Vagina (tissue), 2 donors: ENCODE data around the gene ZNF688.

Source experiments
- CTCF ChIP-seq, 3 experiments: fragments of 450-650 bp in 2 of 3; fragments of 200-600 bp in 1 of 3; sonication (generic) in 1 of 3; IDR thresholded peaks; one replicate each; pipeline ENCODE4 v1.5.1; 2017 to 2019; ENCODE audit warnings: antibody characterized with exemption in 3 of 3, mild to moderate bottlenecking in 2 of 3, moderate library complexity in 2 of 3
- POLR2A ChIP-seq, 2 donors: fragments of 450-650 bp; IDR thresholded peaks; one replicate each; pipeline ENCODE4 v1.6.1; 2017; ENCODE audit warnings: antibody characterized with exemption in 2 of 2, mild to moderate bottlenecking in 2 of 2, moderate library complexity in 2 of 2

DNA sequence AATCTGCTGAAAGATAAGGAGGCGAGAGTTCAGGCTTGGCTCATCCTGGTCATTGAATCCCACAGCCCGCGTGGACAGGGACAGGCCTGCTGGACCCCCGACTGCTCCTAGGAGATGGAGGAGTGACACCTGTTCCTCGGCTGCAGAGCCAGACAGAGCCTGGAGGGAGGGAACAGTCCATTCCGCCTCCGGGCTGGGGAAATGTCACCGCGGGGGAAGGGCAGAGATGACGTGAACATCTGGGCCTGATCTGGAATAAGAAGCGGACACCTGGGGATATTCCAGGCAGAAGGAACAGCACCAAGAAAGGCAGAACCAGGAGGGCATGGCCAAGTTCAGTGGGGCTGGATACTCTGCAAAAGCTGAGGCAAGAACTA lies 38.4 kb downstream of the ZNF688 start:
- TF ChIP-seq CTCF (IDR thresholded peaks at IDR 0.05) (no peak), POLR2A (IDR thresholded peaks at IDR 0.05) (no peak)
